H1 (cell line): ENCODE results near the gene KCNC3. TPM values are rescaled to one million over a fixed set of nuclear protein-coding genes. Genes with fewer than 3 reads are reported as not detected.

Source experiments
- CTCF ChIA-PET: fragments of 300-600 bp; sonication (Branson Sonifier 250); formaldehyde crosslinking; loops from one replicate; lab custom pipeline; 2021; ENCODE audit not compliant: partially characterized antibody; lab: Charles Lee
- POLR2A ChIA-PET: fragments of 300-600 bp; sonication (Branson Sonifier 250); formaldehyde crosslinking; loops from one replicate; lab custom pipeline; 2021; ENCODE audit warnings: inconsistent platforms; ENCODE audit not compliant: partially characterized antibody; lab: Charles Lee
- DNase-seq, 2 experiments: peaks; one replicate each; pipeline versions ENCODE4 v3.0.0 to v3.0.0-alpha.2; 2010 to 2022; ENCODE audit warnings: low spot score in 2 of 2, low read depth in 1 of 2, mixed read lengths in 1 of 2
- FAIRE-seq: peaks from 2 replicates; lab custom pipeline; 2011; peaks lifted over from hg19 to GRCh38; lab: Jason Lieb, UNC
- H2AFZ ChIP-seq: 2 replicates; pipeline ENCODE4 v1.8.1; 2012; ENCODE audit warnings: low read length, inconsistent platforms
- H2AK5ac ChIP-seq: 2 replicates; pipeline ENCODE4 v1.6.1; 2013; ENCODE audit warnings: low read depth, low read length
- H2BK120ac ChIP-seq: replicated peaks from 2 replicates; pipeline ENCODE3; 2013; ENCODE audit warnings: low read depth, low read length, inconsistent platforms
- H2BK12ac ChIP-seq: 2 replicates; pipeline ENCODE4 v1.6.1; 2013; ENCODE audit warnings: low read depth, low read length
- H2BK15ac ChIP-seq: 2 replicates; pipeline ENCODE4 v1.6.1; 2013; ENCODE audit warnings: low read length
- H2BK20ac ChIP-seq: 2 replicates; pipeline ENCODE4 v1.6.1; 2013; ENCODE audit warnings: low read length
- H2BK5ac ChIP-seq: 2 replicates; pipeline ENCODE4 v1.6.1; 2013; ENCODE audit warnings: low read depth, low read length
- H3K14ac ChIP-seq: 2 replicates; pipeline ENCODE4 v1.6.1; 2013; ENCODE audit warnings: inconsistent platforms; ENCODE audit not compliant: insufficient read length
- H3K18ac ChIP-seq: 2 replicates; pipeline ENCODE4 v1.6.1; 2013; ENCODE audit warnings: low read length; ENCODE audit errors: extremely low read depth
- H3K23ac ChIP-seq: 2 replicates; pipeline ENCODE4 v1.6.1; 2013; ENCODE audit warnings: inconsistent platforms; ENCODE audit not compliant: insufficient read length
- H3K23me2 ChIP-seq: 2 replicates; pipeline ENCODE4 v1.6.1; 2013; ENCODE audit warnings: low read depth, low read length
- H3K27ac ChIP-seq: 2 replicates; pipeline ENCODE4 v1.6.1; 2011; ENCODE audit warnings: low read depth, low read length, inconsistent platforms
- H3K27me3 ChIP-seq, 4 experiments: replicated peaks in 1 of 4; 1 replicate in 1 of 4; 2 replicates in 3 of 4; pipeline versions ENCODE4 v1.6.1 to v1.8.1; 2011 to 2013; ENCODE audit warnings: low read length in 3 of 4, mild to moderate bottlenecking in 3 of 4, inconsistent platforms in 2 of 4, mixed read lengths in 2 of 4, moderate library complexity in 1 of 4; ENCODE audit not compliant: control insufficient read depth in 3 of 4, insufficient read depth in 3 of 4; ENCODE audit errors: extremely low read depth in 1 of 4
- H3K36me3 ChIP-seq, 4 experiments: 2 replicates each; pipeline versions ENCODE4 v1.6.1 to v1.8.1; 2011 to 2013; ENCODE audit warnings: mild to moderate bottlenecking in 4 of 4, low read length in 3 of 4, moderate library complexity in 2 of 4, control low read depth in 1 of 4, inconsistent platforms in 1 of 4; ENCODE audit not compliant: insufficient read depth in 4 of 4, control insufficient read depth in 2 of 4
- H3K4ac ChIP-seq: replicated peaks from 2 replicates; pipeline ENCODE3; 2013; ENCODE audit warnings: low read length, low read depth, mixed read lengths, inconsistent platforms; ENCODE audit not compliant: insufficient read length
- H3K4me1 ChIP-seq, 4 experiments: replicated peaks in 1 of 4; 1 replicate in 1 of 4; 2 replicates in 3 of 4; pipeline versions ENCODE4 v1.6.1 to v1.8.1; 2011 to 2013; ENCODE audit warnings: low read length in 3 of 4, inconsistent platforms in 2 of 4, mixed read lengths in 1 of 4; ENCODE audit not compliant: insufficient read depth in 4 of 4, control insufficient read depth in 3 of 4
- H3K4me2 ChIP-seq, 2 experiments: 2 replicates each; pipeline versions ENCODE4 v1.6.1 to v1.8.1; 2011 to 2013; ENCODE audit warnings: low read depth in 2 of 2, low read length in 2 of 2, control low read depth in 1 of 2, inconsistent platforms in 1 of 2, mild to moderate bottlenecking in 1 of 2; ENCODE audit not compliant: insufficient read depth in 1 of 2
- H3K4me3 ChIP-seq, 4 experiments: fragments of 200-600, 300-600 bp in 1 of 4; sonication (generic), shearing (Covaris generic), sonication (Bioruptor Twin) in 1 of 4; 2 replicates each; pipeline versions ENCODE4 v1.5.1 to v1.8.1; 2011 to 2016; ENCODE audit warnings: low read length in 4 of 4, low read depth in 3 of 4, control low read depth in 2 of 4, inconsistent platforms in 2 of 4, mild to moderate bottlenecking in 2 of 4, mixed read lengths in 1 of 4, moderate library complexity in 1 of 4; ENCODE audit not compliant: insufficient read depth in 2 of 4; ENCODE audit errors: extremely low read depth in 1 of 4
- H3K56ac ChIP-seq: replicated peaks from 2 replicates; pipeline ENCODE3; 2013; ENCODE audit warnings: low read depth, mild to moderate bottlenecking, mixed read lengths, low read length, inconsistent platforms; ENCODE audit not compliant: insufficient read length
- H3K79me1 ChIP-seq: 2 replicates; pipeline ENCODE4 v1.6.1; 2013; ENCODE audit warnings: low read depth, low read length, control low read depth
- H3K79me2 ChIP-seq, 2 experiments: 2 replicates each; pipeline versions ENCODE4 v1.6.1 to v1.8.1; 2012 to 2013; ENCODE audit warnings: low read length in 2 of 2, mild to moderate bottlenecking in 2 of 2, inconsistent platforms in 1 of 2; ENCODE audit not compliant: insufficient read depth in 2 of 2, control insufficient read depth in 1 of 2
- H3K9ac ChIP-seq, 4 experiments: replicated peaks in 1 of 4; 1 replicate in 1 of 4; 2 replicates in 3 of 4; pipeline versions ENCODE4 v1.6.1 to v1.8.1; 2011 to 2013; ENCODE audit warnings: low read depth in 3 of 4, low read length in 3 of 4, control low read depth in 2 of 4, mild to moderate bottlenecking in 2 of 4, moderate library complexity in 2 of 4, inconsistent platforms in 1 of 4; ENCODE audit errors: extremely low read depth in 1 of 4
- H3K9me3 ChIP-seq, 2 experiments: 2 replicates each; pipeline versions ENCODE4 v1.6.1 to v1.8.1; 2012 to 2013; ENCODE audit warnings: mild to moderate bottlenecking in 2 of 2, moderate library complexity in 2 of 2, control low read depth in 1 of 2, inconsistent platforms in 1 of 2, low read depth in 1 of 2, low read length in 1 of 2, mixed read lengths in 1 of 2; ENCODE audit not compliant: insufficient read depth in 2 of 2
- H4K20me1 ChIP-seq, 2 experiments: replicated peaks in 1 of 2; 2 replicates each; pipeline versions ENCODE3 to v1.8.1; 2011 to 2013; ENCODE audit warnings: inconsistent platforms in 2 of 2, low read length in 2 of 2, mild to moderate bottlenecking in 1 of 2; ENCODE audit not compliant: insufficient read depth in 2 of 2, control insufficient read depth in 1 of 2
- H4K5ac ChIP-seq: 2 replicates; pipeline ENCODE4 v1.6.1; 2013; ENCODE audit warnings: low read length, low read depth, mixed read lengths, inconsistent platforms; ENCODE audit not compliant: insufficient read length
- H4K8ac ChIP-seq: 2 replicates; pipeline ENCODE4 v1.8.0; 2013; ENCODE audit warnings: mild to moderate bottlenecking, moderate library complexity, low read length, inconsistent platforms; ENCODE audit not compliant: insufficient read depth; ENCODE audit errors: extremely low read depth
- H4K91ac ChIP-seq: replicated peaks from 2 replicates; pipeline ENCODE3; 2013; ENCODE audit warnings: low read length, mixed read lengths, inconsistent platforms; ENCODE audit not compliant: insufficient read length
- ASH2L ChIP-seq: fragments of 200-600, 300-600 bp; sonication (generic); IDR thresholded peaks from one replicate; pipeline ENCODE4 v1.7.1; 2017; ENCODE audit warnings: low read length
- CBX8 ChIP-seq: fragments of 300-800, 300-1000 bp; sonication (generic); IDR thresholded peaks from 2 replicates; pipeline ENCODE4 v1.7.1; 2016; ENCODE audit warnings: low read depth, low read length, borderline replicate concordance
- CREB1 ChIP-seq: IDR thresholded peaks from 2 replicates; pipeline ENCODE4 v1.6.1; 2012; ENCODE audit warnings: inconsistent platforms
- JUN ChIP-seq: IDR thresholded peaks from 2 replicates; pipeline ENCODE4 v1.6.1; 2011; ENCODE audit warnings: low read depth, mild to moderate bottlenecking, improper control_type of control experiment, low read length
- KDM4A ChIP-seq: IDR thresholded peaks from one replicate; pipeline ENCODE4 v1.7.1; 2012; ENCODE audit warnings: low read depth, mild to moderate bottlenecking, moderate library complexity, low read length, inconsistent platforms; ENCODE audit not compliant: severe bottlenecking
- KDM5A ChIP-seq: fragments of 200-600 bp; IDR thresholded peaks from 2 replicates; pipeline ENCODE4 v1.7.1; 2012; ENCODE audit warnings: mild to moderate bottlenecking, low read length, inconsistent platforms, mixed read lengths
- MAFK ChIP-seq: IDR thresholded peaks from 2 replicates; pipeline ENCODE4 v1.6.1; 2012; ENCODE audit warnings: low read depth, mild to moderate bottlenecking, improper control_type of control experiment, low read length
- NRF1 ChIP-seq: IDR thresholded peaks from 2 replicates; pipeline ENCODE4 v1.6.1; 2011; ENCODE audit warnings: mild to moderate bottlenecking, low read depth, low read length, improper control_type of control experiment
- POU5F1 ChIP-seq: IDR thresholded peaks from 2 replicates; pipeline ENCODE4 v1.6.1; 2011; ENCODE audit warnings: low read depth, mild to moderate bottlenecking, low read length, moderate library complexity
- RBBP5 ChIP-seq: IDR thresholded peaks from 2 replicates; pipeline ENCODE4 v1.7.1; 2012; ENCODE audit warnings: low read depth, mild to moderate bottlenecking, inconsistent platforms, low read length, moderate library complexity, borderline replicate concordance
- SP1 ChIP-seq: IDR thresholded peaks from 2 replicates; pipeline ENCODE4 v1.6.1; 2011; ENCODE audit warnings: low read depth, low read length
- SP4 ChIP-seq: IDR thresholded peaks from 2 replicates; pipeline ENCODE4 v1.6.1; 2012; ENCODE audit warnings: low read length, inconsistent platforms
- WGBS, 2 experiments: shearing (Covaris generic) in 1 of 2; methylation state at CpG; one replicate each; pipeline versions ENCODE4 v1.1.6 to v1.1.7; 2013 to 2015; ENCODE audit warnings: low lambda C conversion rate in 2 of 2, mixed read lengths in 2 of 2, inconsistent platforms in 1 of 2, low coverage in 1 of 2, missing lambda C conversion rate in 1 of 2; ENCODE audit not compliant: insufficient replicate concordance in 2 of 2, insufficient coverage in 1 of 2, insufficient read length in 1 of 2; ENCODE audit errors: extremely low coverage in 1 of 2, missing lambda C conversion rate in 1 of 2; 5-methylcytosine and 5-hydroxymethylcytosine counted together
- polyA plus RNA-seq, 7 experiments: library from polyadenylated mRNA; depleted of rRNA in 3 of 7; stranded (reverse) in 5 of 7; unstranded in 2 of 7; fragments of >200 nt in 5 of 7; fragments of 200-250 nt in 2 of 7; gene quantifications; 1 replicate in 5 of 7; 2 replicates in 1 of 7; 4 replicates in 1 of 7; pipeline versions ENCODE4 v1.2.1 to v1.2.3, GENCODE V29; 2011 to 2013; ENCODE audit warnings: missing spikeins in 2 of 7, mixed read lengths in 2 of 7
- total RNA-seq: library from RNA; stranded (reverse); fragmentation: NEBNext Ultra II Directional; extraction: Animal tissue kit (Norgen Biotek cat#: 25700); gene quantifications from 2 replicates; pipeline ENCODE4 v1.2.1, GENCODE V29; 2021

Gene KCNC3
- total and polyA plus RNA-seq, 2 of the 8 experiments (the other 6 are each of a cell fraction or from before 2014, with no cell fraction given): 3.9 to 7.2 TPM

DNA sequence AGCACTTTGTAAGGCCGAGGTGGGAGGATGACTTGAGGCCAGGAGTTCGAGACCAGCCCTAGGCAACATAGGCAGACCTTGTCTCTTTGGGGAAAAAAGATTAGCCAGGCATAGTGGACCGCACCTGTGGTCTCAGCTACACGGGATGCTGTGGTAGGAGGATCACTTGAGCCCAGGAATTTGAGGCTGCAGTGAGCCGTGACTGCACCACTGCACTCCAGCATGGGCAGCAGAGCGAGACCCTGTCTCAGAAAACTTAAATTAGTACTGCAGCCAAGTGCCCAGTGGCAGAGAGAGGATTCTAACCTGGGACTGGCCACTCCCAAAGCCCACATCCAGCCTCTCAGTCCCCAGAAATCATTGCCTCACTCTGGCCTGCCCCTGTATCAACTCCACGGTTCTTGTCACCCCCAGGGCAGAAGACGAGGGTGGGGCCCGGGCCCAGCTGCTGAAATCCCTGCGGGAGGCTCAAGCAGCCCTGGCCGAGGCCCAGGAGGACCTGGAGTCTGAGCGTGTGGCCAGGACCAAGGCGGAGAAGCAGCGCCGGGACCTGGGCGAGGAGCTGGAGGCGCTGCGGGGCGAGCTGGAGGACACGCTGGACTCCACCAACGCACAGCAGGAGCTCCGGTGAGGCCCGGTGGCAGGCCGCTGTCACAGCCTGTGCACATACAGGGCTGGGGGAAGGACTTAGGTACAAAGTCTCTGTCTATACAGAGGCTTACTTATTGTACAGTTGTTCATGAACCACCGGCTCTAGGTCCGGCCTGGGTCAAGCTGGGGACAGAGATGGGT is 53.4 kb downstream of the KCNC3 start:
- H4K5ac ChIP-seq: no peak overlapping the region
- no peak overlapping the region for H3K14ac ChIP-seq
- no peak overlapping the region for H4K8ac ChIP-seq
- no peak overlapping the region for H3K27ac ChIP-seq
- ChIA-PET CTCF (interaction anchor here (0.5 to 1.5 kb wide), 4 partner anchors 11 to 88 kb away, joined by 3 to 4 read pairs (median 4); no protein-coding TSS in a partner anchor), POLR2A (no interaction called here)
- no peaks in the 10 kb centered on the region for H3K79me1 ChIP-seq
- TF ChIP-seq JUN: no peak
- TF ChIP-seq SP4: no peak
- TF ChIP-seq ASH2L: no peak
- no peak for TF ChIP-seq CREB1
- no peak for TF ChIP-seq KDM4A
- TF ChIP-seq NRF1: no peak
- no peak for TF ChIP-seq MAFK
- no peak for TF ChIP-seq RBBP5
- no peak for TF ChIP-seq POU5F1
- TF ChIP-seq SP1: no peak
- TF ChIP-seq KDM5A: no peak
- no peak for TF ChIP-seq CBX8
- H3K4me3 ChIP-seq: no peak overlapping the region
- no peaks in the 10 kb centered on the region for H3K9me3 ChIP-seq
- peaks cover 0 to 15% (median 5%) of the 10 kb centered on the region in 4 experiments; a peak in 6 of 8 replicates for H3K36me3 ChIP-seq
- FAIRE-seq: no peak
- 88% methylated on average over 26 of the region's 26 CpGs; no CpG with 5 or more reads in 1 of the 2 experiments for WGBS, 2 experiments
- no peak overlapping the region for H2AK5ac ChIP-seq
- H2BK20ac ChIP-seq: no peak overlapping the region
- no peak overlapping the region for H3K9ac ChIP-seq
- H4K91ac ChIP-seq: no peak overlapping the region
- H2BK120ac ChIP-seq: no peak overlapping the region
- H2AFZ ChIP-seq: no peak overlapping the region
- DNase-seq: no peak
- no peaks in the 10 kb centered on the region for H3K4me1 ChIP-seq
- no peak overlapping the region for H2BK5ac ChIP-seq
- no peak overlapping the region for H3K4me2 ChIP-seq
- H3K56ac ChIP-seq: no peak overlapping the region
- no peak overlapping the region for H3K4ac ChIP-seq
- no peaks in the 10 kb centered on the region for H4K20me1 ChIP-seq
- no peak overlapping the region for H2BK12ac ChIP-seq
- no peak overlapping the region for H3K23ac ChIP-seq
- H3K18ac ChIP-seq: no peak overlapping the region
- H3K79me2 ChIP-seq: no peaks in the 10 kb centered on the region
- no peaks in the 10 kb centered on the region for H3K27me3 ChIP-seq
- H3K23me2 ChIP-seq: no peaks in the 10 kb centered on the region
- no peak overlapping the region for H2BK15ac ChIP-seq
